HCT116 (cell line): ENCODE data around the gene SNX22.

Experiments used
- CEBPB ChIP-seq: IDR thresholded peaks from 2 replicates; pipeline ENCODE4 v1.6.1; 2012; ENCODE audit warnings: low read depth
- ELF1 ChIP-seq: IDR thresholded peaks from 2 replicates; pipeline ENCODE4 v1.6.1; 2012; ENCODE audit warnings: low read depth, borderline replicate concordance
- EZH2 ChIP-seq: fragments of 200-600 bp; sonication (generic); IDR thresholded peaks from 2 replicates; pipeline ENCODE4 v1.6.1; 2017; ENCODE audit warnings: antibody characterized with exemption, mixed run types
- JUND ChIP-seq: IDR thresholded peaks from 2 replicates; pipeline ENCODE4 v1.6.1; 2012
- POLR2A ChIP-seq: IDR thresholded peaks from 2 replicates; pipeline ENCODE4 v1.7.0; 2011; ENCODE audit warnings: borderline replicate concordance; ENCODE audit not compliant: insufficient read depth, insufficient read length; ENCODE audit errors: extremely low read depth
- POLR2AphosphoS5 ChIP-seq: IDR thresholded peaks from 2 replicates; pipeline ENCODE4 v1.6.1; 2011; ENCODE audit warnings: mild to moderate bottlenecking, low read depth, low read length, moderate library complexity
- SP1 ChIP-seq: IDR thresholded peaks from 2 replicates; pipeline ENCODE4 v1.6.1; 2012; ENCODE audit warnings: low read depth
- YY1 ChIP-seq: IDR thresholded peaks from 2 replicates; pipeline ENCODE4 v1.6.1; 2011; ENCODE audit warnings: low read length, low read depth, moderate library complexity, mild to moderate bottlenecking; ENCODE audit not compliant: insufficient replicate concordance; ENCODE audit errors: extremely low read depth
- ZNF274 ChIP-seq: fragments of 200-500 bp; sonication (Bioruptor generic); IDR thresholded peaks from 2 replicates; pipeline ENCODE4 v1.6.1; 2014; ENCODE audit warnings: mild to moderate bottlenecking, low read depth, low read length, inconsistent platforms
- TF ChIP-seq, protein P1 (sequence below), 3 experiments: fragments of 200-600 bp in 1 of 3; sonication (generic) in 1 of 3; IDR thresholded peaks in 2 of 3; conservative IDR thresholded peaks in 1 of 3; 2 replicates each; pipeline ENCODE4 v1.5.1; 2012 to 2017; ENCODE audit warnings: low read depth in 2 of 3, low read length in 2 of 3, antibody characterized with exemption in 1 of 3, borderline replicate concordance in 1 of 3, control low read depth in 1 of 3, mild to moderate bottlenecking in 1 of 3, mixed read lengths in 1 of 3, mixed run types in 1 of 3, moderate library complexity in 1 of 3; ENCODE audit not compliant: insufficient read depth in 1 of 3
- TF ChIP-seq, protein P2 (sequence below): IDR thresholded peaks from 2 replicates; pipeline ENCODE4 v1.6.1; 2011; ENCODE audit warnings: mild to moderate bottlenecking, low read length, moderate library complexity; ENCODE audit not compliant: insufficient replicate concordance; ENCODE audit errors: extremely low read depth
- TF ChIP-seq, protein P3 (sequence below): IDR thresholded peaks from 2 replicates; pipeline ENCODE4 v1.6.1; 2012

DNA sequence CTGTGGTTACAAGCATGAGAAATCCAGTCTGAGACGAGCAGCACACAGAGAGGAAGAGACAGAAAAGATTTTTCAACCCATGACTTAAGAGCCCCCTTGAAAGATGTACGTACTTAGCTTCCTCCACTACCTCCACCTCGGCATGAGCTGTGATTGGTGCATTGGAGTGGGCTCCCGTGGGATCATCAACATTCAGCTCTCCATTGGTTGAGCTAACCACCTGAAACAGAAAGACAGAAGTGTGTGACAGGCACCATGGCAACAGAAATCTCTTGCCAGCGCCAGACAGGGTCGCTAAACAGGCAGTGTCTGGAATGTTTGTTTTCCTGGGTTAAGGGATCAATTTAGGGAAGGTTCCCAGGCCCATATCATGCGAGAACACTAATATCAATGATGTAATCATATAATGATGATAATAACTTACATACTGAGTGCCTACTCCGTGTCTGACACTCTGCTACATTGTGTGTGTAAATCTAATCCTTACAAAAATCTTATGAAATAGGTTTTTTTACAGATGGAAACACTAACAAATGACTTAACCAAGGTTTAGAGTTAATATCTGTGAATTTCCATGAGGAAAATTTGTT, 28.8 kb downstream of the SNX22 start:
- TF ChIP-seq SP1 (no peak), EZH2 (no peak), JUND (no peak), POLR2AphosphoS5 (no peak), POLR2A (no peak), ELF1 (no peak), YY1 (no peak), ZNF274 (no peak), CEBPB (no peak)
- TF ChIP-seq, protein P1, sequence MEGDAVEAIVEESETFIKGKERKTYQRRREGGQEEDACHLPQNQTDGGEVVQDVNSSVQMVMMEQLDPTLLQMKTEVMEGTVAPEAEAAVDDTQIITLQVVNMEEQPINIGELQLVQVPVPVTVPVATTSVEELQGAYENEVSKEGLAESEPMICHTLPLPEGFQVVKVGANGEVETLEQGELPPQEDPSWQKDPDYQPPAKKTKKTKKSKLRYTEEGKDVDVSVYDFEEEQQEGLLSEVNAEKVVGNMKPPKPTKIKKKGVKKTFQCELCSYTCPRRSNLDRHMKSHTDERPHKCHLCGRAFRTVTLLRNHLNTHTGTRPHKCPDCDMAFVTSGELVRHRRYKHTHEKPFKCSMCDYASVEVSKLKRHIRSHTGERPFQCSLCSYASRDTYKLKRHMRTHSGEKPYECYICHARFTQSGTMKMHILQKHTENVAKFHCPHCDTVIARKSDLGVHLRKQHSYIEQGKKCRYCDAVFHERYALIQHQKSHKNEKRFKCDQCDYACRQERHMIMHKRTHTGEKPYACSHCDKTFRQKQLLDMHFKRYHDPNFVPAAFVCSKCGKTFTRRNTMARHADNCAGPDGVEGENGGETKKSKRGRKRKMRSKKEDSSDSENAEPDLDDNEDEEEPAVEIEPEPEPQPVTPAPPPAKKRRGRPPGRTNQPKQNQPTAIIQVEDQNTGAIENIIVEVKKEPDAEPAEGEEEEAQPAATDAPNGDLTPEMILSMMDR (IDR thresholded peaks at IDR 0.05 in 2 of 3, conservative IDR thresholded peaks at IDR 0.05 in 1 of 3; ENCODE audit: borderline replicate concordance in 1 of 3, insufficient read depth in 1 of 3, low read depth in 2 of 3, low read length in 2 of 3): no peak
- TF ChIP-seq, protein P2, sequence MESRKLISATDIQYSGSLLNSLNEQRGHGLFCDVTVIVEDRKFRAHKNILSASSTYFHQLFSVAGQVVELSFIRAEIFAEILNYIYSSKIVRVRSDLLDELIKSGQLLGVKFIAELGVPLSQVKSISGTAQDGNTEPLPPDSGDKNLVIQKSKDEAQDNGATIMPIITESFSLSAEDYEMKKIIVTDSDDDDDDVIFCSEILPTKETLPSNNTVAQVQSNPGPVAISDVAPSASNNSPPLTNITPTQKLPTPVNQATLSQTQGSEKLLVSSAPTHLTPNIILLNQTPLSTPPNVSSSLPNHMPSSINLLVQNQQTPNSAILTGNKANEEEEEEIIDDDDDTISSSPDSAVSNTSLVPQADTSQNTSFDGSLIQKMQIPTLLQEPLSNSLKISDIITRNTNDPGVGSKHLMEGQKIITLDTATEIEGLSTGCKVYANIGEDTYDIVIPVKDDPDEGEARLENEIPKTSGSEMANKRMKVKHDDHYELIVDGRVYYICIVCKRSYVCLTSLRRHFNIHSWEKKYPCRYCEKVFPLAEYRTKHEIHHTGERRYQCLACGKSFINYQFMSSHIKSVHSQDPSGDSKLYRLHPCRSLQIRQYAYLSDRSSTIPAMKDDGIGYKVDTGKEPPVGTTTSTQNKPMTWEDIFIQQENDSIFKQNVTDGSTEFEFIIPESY: no peak
- TF ChIP-seq, protein P3, sequence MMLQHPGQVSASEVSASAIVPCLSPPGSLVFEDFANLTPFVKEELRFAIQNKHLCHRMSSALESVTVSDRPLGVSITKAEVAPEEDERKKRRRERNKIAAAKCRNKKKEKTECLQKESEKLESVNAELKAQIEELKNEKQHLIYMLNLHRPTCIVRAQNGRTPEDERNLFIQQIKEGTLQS: no peak
